Measurements from ENCODE around the gene AP5S1.

GRCh38 chr20:3871550-3872265, 51.4 kb downstream of the AP5S1 start:
- TF ChIP-seq ZFP30 (CRISPR knock-in tag; IDR thresholded peaks at IDR 0.05) (no peak), ISL1 (CRISPR knock-in tag; IDR thresholded peaks at IDR 0.05) (no peak)
- TF ChIP-seq, protein P1, sequence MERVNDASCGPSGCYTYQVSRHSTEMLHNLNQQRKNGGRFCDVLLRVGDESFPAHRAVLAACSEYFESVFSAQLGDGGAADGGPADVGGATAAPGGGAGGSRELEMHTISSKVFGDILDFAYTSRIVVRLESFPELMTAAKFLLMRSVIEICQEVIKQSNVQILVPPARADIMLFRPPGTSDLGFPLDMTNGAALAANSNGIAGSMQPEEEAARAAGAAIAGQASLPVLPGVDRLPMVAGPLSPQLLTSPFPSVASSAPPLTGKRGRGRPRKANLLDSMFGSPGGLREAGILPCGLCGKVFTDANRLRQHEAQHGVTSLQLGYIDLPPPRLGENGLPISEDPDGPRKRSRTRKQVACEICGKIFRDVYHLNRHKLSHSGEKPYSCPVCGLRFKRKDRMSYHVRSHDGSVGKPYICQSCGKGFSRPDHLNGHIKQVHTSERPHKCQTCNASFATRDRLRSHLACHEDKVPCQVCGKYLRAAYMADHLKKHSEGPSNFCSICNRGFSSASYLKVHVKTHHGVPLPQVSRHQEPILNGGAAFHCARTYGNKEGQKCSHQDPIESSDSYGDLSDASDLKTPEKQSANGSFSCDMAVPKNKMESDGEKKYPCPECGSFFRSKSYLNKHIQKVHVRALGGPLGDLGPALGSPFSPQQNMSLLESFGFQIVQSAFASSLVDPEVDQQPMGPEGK (CRISPR knock-in tag; IDR thresholded peaks at IDR 0.05; ENCODE audit: borderline replicate concordance), result no peak
- TF ChIP-seq, protein P2, sequence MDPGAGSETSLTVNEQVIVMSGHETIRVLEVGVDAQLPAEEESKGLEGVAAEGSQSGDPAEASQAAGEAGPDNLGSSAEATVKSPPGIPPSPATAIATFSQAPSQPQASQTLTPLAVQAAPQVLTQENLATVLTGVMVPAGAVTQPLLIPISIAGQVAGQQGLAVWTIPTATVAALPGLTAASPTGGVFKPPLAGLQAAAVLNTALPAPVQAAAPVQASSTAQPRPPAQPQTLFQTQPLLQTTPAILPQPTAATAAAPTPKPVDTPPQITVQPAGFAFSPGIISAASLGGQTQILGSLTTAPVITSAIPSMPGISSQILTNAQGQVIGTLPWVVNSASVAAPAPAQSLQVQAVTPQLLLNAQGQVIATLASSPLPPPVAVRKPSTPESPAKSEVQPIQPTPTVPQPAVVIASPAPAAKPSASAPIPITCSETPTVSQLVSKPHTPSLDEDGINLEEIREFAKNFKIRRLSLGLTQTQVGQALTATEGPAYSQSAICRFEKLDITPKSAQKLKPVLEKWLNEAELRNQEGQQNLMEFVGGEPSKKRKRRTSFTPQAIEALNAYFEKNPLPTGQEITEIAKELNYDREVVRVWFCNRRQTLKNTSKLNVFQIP (CRISPR knock-in tag; IDR thresholded peaks at IDR 0.05; ENCODE audit: borderline replicate concordance, low read depth), result no peak
